ENCODE data around the gene LRBA.

DNA sequence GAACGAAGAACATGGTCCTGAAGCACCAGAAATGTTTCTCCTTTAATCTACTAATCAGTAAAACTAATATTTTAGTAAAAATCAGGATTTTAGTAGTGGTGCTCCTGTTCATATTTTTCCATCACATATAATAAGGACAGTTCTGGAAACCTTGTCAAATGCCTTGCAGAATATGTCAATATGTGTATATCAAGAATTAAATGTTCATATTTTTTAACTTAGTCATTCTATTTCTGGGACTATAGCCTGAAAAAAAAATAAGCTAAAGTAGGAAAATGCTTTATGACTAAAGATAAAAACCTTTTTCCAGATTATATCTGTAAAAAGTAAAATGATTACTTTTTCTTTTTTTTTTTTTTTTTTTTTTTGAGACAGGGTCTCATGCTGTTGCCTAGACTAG lies 368.1 kb downstream of the LRBA start:
- TF ChIP-seq CTCF (IDR thresholded peaks at IDR 0.05) (no peak), EP300 (IDR thresholded peaks at IDR 0.05) (no peak)

Data from stomach (tissue), 4 donors.